ENCODE data around the gene MYO5A. TPM values are rescaled to one million over a fixed set of nuclear protein-coding genes. Genes with fewer than 3 reads are reported as not detected.
A peak's percentile ranks its signal among the peaks of the same experiment; 100 is the strongest.

The MYO5A gene
- total RNA-seq, 1 experiment from 2014 or later: 29.2 TPM

DNA sequence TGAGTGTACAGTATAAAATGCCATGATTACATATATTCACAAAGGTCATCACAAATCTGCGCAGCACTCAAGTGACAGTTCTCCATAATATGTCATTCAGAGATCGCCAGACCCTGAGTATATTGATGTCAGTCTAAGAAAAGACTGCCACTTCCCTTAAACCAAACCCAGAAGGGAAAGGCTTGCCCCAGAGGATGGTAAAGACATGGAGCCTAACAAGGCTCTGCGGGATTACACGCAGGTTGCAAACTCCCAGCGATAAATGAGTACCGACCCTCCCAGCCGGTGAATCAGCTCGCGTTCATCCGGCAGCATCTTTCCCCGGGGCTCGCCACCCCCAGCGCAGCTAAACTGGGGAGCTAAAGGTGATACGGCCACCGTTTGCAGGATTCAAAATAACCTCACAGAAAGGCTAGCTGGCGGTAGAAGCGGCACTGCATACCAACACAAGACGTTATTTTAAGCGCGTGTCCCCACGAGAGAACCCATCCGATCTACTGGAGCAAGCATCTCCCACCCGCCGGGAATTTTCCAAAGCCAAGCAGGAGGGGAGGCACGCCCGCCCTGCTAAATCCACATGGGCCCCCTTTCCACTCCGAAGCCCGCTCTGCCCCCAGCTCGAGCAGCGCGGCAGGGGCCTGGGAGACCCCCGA, 643 bp downstream of the MYO5A start:
- no peak for DNase-seq (ENCODE audit: low spot score)
- no peak for ATAC-seq
- H3K4me1 Mint-ChIP-seq: peaks cover 34% of the 10 kb centered on the region
- TF ChIP-seq ERG (CRISPR knock-in tag; IDR thresholded peaks at IDR 0.05) (no peak), FOXP1 (CRISPR knock-in tag; IDR thresholded peaks at IDR 0.05; ENCODE audit: borderline replicate concordance) (peak; percentile 18; the same call in 1 of the 2 replicates), TP53 (CRISPR knock-in tag; IDR thresholded peaks at IDR 0.05) (no peak), E2F1 (CRISPR knock-in tag; IDR thresholded peaks at IDR 0.05) (no peak), CREB1 (CRISPR knock-in tag; IDR thresholded peaks at IDR 0.05) (no peak)
- TF ChIP-seq, protein P1, sequence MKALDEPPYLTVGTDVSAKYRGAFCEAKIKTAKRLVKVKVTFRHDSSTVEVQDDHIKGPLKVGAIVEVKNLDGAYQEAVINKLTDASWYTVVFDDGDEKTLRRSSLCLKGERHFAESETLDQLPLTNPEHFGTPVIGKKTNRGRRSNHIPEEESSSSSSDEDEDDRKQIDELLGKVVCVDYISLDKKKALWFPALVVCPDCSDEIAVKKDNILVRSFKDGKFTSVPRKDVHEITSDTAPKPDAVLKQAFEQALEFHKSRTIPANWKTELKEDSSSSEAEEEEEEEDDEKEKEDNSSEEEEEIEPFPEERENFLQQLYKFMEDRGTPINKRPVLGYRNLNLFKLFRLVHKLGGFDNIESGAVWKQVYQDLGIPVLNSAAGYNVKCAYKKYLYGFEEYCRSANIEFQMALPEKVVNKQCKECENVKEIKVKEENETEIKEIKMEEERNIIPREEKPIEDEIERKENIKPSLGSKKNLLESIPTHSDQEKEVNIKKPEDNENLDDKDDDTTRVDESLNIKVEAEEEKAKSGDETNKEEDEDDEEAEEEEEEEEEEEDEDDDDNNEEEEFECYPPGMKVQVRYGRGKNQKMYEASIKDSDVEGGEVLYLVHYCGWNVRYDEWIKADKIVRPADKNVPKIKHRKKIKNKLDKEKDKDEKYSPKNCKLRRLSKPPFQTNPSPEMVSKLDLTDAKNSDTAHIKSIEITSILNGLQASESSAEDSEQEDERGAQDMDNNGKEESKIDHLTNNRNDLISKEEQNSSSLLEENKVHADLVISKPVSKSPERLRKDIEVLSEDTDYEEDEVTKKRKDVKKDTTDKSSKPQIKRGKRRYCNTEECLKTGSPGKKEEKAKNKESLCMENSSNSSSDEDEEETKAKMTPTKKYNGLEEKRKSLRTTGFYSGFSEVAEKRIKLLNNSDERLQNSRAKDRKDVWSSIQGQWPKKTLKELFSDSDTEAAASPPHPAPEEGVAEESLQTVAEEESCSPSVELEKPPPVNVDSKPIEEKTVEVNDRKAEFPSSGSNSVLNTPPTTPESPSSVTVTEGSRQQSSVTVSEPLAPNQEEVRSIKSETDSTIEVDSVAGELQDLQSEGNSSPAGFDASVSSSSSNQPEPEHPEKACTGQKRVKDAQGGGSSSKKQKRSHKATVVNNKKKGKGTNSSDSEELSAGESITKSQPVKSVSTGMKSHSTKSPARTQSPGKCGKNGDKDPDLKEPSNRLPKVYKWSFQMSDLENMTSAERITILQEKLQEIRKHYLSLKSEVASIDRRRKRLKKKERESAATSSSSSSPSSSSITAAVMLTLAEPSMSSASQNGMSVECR (CRISPR knock-in tag; IDR thresholded peaks at IDR 0.05; ENCODE audit: borderline replicate concordance): 0 out of 2 replicates have a peak, but pooled peaks have one; percentile 15
- TF ChIP-seq, protein P2, sequence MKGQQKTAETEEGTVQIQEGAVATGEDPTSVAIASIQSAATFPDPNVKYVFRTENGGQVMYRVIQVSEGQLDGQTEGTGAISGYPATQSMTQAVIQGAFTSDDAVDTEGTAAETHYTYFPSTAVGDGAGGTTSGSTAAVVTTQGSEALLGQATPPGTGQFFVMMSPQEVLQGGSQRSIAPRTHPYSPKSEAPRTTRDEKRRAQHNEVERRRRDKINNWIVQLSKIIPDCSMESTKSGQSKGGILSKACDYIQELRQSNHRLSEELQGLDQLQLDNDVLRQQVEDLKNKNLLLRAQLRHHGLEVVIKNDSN (CRISPR knock-in tag; IDR thresholded peaks at IDR 0.05): 0 out of 2 replicates have a peak, but pooled peaks have one; percentile 14
- peaks cover 44% of the 10 kb centered on the region for H3K27me3 Mint-ChIP-seq (ENCODE audit: low read depth)
- no peaks in the 10 kb centered on the region for H3K9me3 Mint-ChIP-seq
- ChIA-PET CTCF (interaction anchor here (0.5 to 1.0 kb wide), 2 partner anchors 150 to 332 kb away, joined by 3 read pairs; no protein-coding TSS in a partner anchor), POLR2A (interaction anchor here (0.6 kb wide), 2 partner anchors 36 to 385 kb away, joined by 3 read pairs; no protein-coding TSS in a partner anchor)
- H3K36me3 Mint-ChIP-seq: no peaks in the 10 kb centered on the region
- peak overlapping the region; percentile 95 for H3K4me3 Mint-ChIP-seq
- H3K27ac Mint-ChIP-seq: no peak overlapping the region

DNA sequence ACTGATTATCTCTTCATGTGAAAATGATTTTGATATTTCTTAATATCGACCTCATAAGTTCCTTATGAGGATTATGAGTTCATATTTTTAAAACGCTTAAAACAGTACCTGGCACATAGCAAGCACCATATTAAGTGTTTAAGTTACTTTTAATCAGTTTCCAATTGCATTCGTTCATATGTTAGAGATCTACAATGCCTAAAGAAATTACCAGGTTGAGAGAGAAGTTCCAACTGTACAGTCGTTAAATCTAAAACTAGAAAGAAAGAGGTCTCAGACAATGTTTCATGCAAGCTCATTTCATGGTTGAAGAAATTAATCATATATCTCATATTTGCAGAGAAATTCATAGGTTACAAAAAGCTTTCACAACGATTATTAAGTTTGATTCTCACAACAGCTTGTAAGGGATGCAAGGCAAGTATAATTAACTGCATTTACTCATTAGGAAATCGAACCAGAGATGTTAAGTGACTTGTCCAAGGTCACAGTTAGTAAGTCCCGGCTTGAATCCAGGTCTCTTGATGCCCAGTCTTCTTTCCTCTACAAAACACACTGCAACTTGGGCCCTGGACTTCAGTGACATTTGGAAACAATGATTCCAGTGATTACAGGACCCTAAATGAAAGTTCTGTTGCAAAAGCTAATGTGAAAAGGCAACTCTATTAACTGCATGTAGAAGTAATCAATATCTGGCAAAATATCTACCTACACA, 1.3 kb downstream of the MYO5A start:
- TF ChIP-seq FOXJ3 (CRISPR knock-in tag; IDR thresholded peaks at IDR 0.05; ENCODE audit: borderline replicate concordance): no peak
- no peak for TF ChIP-seq E2F5 (CRISPR knock-in tag; IDR thresholded peaks at IDR 0.05)
- TF ChIP-seq, protein P3, sequence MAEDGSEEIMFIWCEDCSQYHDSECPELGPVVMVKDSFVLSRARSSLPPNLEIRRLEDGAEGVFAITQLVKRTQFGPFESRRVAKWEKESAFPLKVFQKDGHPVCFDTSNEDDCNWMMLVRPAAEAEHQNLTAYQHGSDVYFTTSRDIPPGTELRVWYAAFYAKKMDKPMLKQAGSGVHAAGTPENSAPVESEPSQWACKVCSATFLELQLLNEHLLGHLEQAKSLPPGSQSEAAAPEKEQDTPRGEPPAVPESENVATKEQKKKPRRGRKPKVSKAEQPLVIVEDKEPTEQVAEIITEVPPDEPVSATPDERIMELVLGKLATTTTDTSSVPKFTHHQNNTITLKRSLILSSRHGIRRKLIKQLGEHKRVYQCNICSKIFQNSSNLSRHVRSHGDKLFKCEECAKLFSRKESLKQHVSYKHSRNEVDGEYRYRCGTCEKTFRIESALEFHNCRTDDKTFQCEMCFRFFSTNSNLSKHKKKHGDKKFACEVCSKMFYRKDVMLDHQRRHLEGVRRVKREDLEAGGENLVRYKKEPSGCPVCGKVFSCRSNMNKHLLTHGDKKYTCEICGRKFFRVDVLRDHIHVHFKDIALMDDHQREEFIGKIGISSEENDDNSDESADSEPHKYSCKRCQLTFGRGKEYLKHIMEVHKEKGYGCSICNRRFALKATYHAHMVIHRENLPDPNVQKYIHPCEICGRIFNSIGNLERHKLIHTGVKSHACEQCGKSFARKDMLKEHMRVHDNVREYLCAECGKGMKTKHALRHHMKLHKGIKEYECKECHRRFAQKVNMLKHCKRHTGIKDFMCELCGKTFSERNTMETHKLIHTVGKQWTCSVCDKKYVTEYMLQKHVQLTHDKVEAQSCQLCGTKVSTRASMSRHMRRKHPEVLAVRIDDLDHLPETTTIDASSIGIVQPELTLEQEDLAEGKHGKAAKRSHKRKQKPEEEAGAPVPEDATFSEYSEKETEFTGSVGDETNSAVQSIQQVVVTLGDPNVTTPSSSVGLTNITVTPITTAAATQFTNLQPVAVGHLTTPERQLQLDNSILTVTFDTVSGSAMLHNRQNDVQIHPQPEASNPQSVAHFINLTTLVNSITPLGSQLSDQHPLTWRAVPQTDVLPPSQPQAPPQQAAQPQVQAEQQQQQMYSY (CRISPR knock-in tag; IDR thresholded peaks at IDR 0.05): no peak
- TF ChIP-seq, protein P4, sequence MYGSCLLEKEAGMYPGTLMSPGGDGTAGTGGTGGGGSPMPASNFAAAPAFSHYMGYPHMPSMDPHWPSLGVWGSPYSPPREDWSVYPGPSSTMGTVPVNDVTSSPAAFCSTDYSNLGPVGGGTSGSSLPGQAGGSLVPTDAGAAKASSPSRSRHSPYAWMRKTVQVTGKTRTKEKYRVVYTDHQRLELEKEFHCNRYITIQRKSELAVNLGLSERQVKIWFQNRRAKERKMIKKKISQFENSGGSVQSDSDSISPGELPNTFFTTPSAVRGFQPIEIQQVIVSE (CRISPR knock-in tag; IDR thresholded peaks at IDR 0.05; ENCODE audit: borderline replicate concordance): no peak
- TF ChIP-seq HMGA2 (CRISPR knock-in tag; IDR thresholded peaks at IDR 0.05): no peak
- no peak for TF ChIP-seq NR2C2 (CRISPR knock-in tag; IDR thresholded peaks at IDR 0.05)
- POLR2A ChIA-PET: no interaction called here
- Mint-ChIP-seq H3K9me3 (no peaks in the 10 kb centered on the region), H3K27ac (no peak overlapping the region), H3K4me3 (peak overlapping the region; percentile 95), H3K4me1 (peaks cover 41% of the 10 kb centered on the region), H3K27me3 (ENCODE audit: low read depth) (peaks cover 44% of the 10 kb centered on the region), H3K36me3 (no peaks in the 10 kb centered on the region)
- DNase-seq (ENCODE audit: low spot score): no peak
- ATAC-seq: no peak
- CTCF ChIA-PET: interaction anchor here (1.0 kb wide), 1 partner anchor 151 kb away, joined by 3 read pairs; no protein-coding TSS in a partner anchor
